GM23338 (cell line): ENCODE data around the gene POLD4. TPM values are rescaled to one million over a fixed set of nuclear protein-coding genes. Genes with fewer than 3 reads are reported as not detected.

ENCODE experiments used
- ATAC-seq: fragments of 200-7000 bp; cut with Tn5 transposase; 3 replicates; pipeline ENCODE4 v1.9.1; 2020
- DNase-seq: peaks from one replicate; pipeline ENCODE4 v3.0.0-alpha.2; 2015; ENCODE audit warnings: low spot score
- H2AFZ ChIP-seq: fragments of 200-600 bp; sonication (generic); 2 replicates; pipeline ENCODE4 v1.8.0; 2016; ENCODE audit warnings: antibody characterized with exemption, mild to moderate bottlenecking, moderate library complexity
- H3F3A ChIP-seq: fragments of 200-600 bp; sonication (generic); replicated peaks from 2 replicates; pipeline ENCODE4 v1.8.0; 2017; ENCODE audit warnings: antibody characterized with exemption, mixed run types, low read depth
- H3K27ac ChIP-seq: fragments of 200-600 bp; sonication (generic); 2 replicates; pipeline ENCODE4 v1.6.1; 2016; ENCODE audit warnings: low read depth
- H3K27me3 ChIP-seq: fragments of 200-600 bp; sonication (generic); 2 replicates; pipeline ENCODE4 v1.8.0; 2016; ENCODE audit warnings: mild to moderate bottlenecking, mixed run types, moderate library complexity; ENCODE audit not compliant: insufficient read depth
- H3K36me3 ChIP-seq: fragments of 200-600 bp; sonication (generic); 2 replicates; pipeline ENCODE4 v1.8.0; 2016; ENCODE audit warnings: mild to moderate bottlenecking; ENCODE audit not compliant: insufficient read depth
- H3K4me1 ChIP-seq: fragments of 200-600 bp; sonication (generic); 2 replicates; pipeline ENCODE4 v1.8.0; 2016; ENCODE audit warnings: mild to moderate bottlenecking, moderate library complexity; ENCODE audit not compliant: insufficient read depth
- H3K4me2 ChIP-seq: fragments of 200-600 bp; sonication (generic); 2 replicates; pipeline ENCODE4 v1.7.1; 2017; ENCODE audit warnings: mixed run types
- H3K4me3 ChIP-seq: fragments of 200-600 bp; sonication (generic); 2 replicates; pipeline ENCODE4 v1.6.1; 2016; ENCODE audit warnings: mixed run types
- H3K79me2 ChIP-seq: fragments of 200-600 bp; sonication (generic); replicated peaks from 2 replicates; pipeline ENCODE4 v1.8.0; 2017; ENCODE audit warnings: mild to moderate bottlenecking; ENCODE audit not compliant: insufficient read depth
- H3K9me2 ChIP-seq: fragments of 200-600 bp; sonication (generic); 2 replicates; pipeline ENCODE4 v1.8.0; 2017; ENCODE audit not compliant: insufficient read depth
- H4K20me1 ChIP-seq: fragments of 200-600 bp; sonication (generic); replicated peaks from 2 replicates; pipeline ENCODE4 v1.8.0; 2017; ENCODE audit warnings: mild to moderate bottlenecking; ENCODE audit not compliant: insufficient read depth
- H3K27ac Mint-ChIP-seq: 2 replicates; pipeline ENCODE4 v1.8.0; 2020; ENCODE audit warnings: inconsistent platforms, mild to moderate bottlenecking, moderate library complexity, mixed read lengths
- H3K27me3 Mint-ChIP-seq: 3 replicates; pipeline ENCODE4 v1.8.0; 2022; ENCODE audit warnings: low read depth, mild to moderate bottlenecking, moderate library complexity, mixed read lengths, inconsistent platforms; ENCODE audit not compliant: insufficient read depth, poor library complexity
- H3K36me3 Mint-ChIP-seq: 3 replicates; pipeline ENCODE4 v1.8.0; 2021; ENCODE audit warnings: low read depth, mild to moderate bottlenecking, inconsistent platforms, moderate library complexity, mixed read lengths
- H3K4me1 Mint-ChIP-seq: 3 replicates; pipeline ENCODE4 v1.8.0; 2020; ENCODE audit warnings: mild to moderate bottlenecking, inconsistent platforms, mixed read lengths
- H3K4me3 Mint-ChIP-seq: 3 replicates; pipeline ENCODE4 v1.8.0; 2021; ENCODE audit warnings: moderate library complexity, mild to moderate bottlenecking, inconsistent platforms, mixed read lengths
- H3K9me3 Mint-ChIP-seq: 3 replicates; pipeline ENCODE4 v1.8.0; 2020; ENCODE audit warnings: moderate library complexity, mild to moderate bottlenecking, inconsistent platforms, mixed read lengths
- CREB1 ChIP-seq: fragments of 250-450 bp; sonication (Bioruptor Pico); IDR thresholded peaks from 2 replicates; pipeline ENCODE4 v1.5.0; 2020; ENCODE audit warnings: low read depth, mild to moderate bottlenecking, moderate library complexity
- CTCF ChIP-seq, 2 experiments: fragments of 200-600 bp in 1 of 2; sonication (generic) in 1 of 2; conservative IDR thresholded peaks; 2 replicates each; pipeline versions ENCODE4 v1.5.1 to v1.6.1; 2016 to 2017; ENCODE audit warnings: antibody characterized with exemption in 2 of 2, low read depth in 2 of 2, mild to moderate bottlenecking in 2 of 2, moderate library complexity in 1 of 2
- ETS1 ChIP-seq: IDR thresholded peaks from 2 replicates; pipeline ENCODE4 v1.6.1; 2016; ENCODE audit warnings: antibody characterized with exemption
- EZH2 ChIP-seq: fragments of 200-600 bp; sonication (generic); IDR thresholded peaks from one replicate; pipeline ENCODE4 v1.8.0; 2017; ENCODE audit warnings: antibody characterized with exemption, mild to moderate bottlenecking, low read depth; ENCODE audit not compliant: unreplicated experiment
- EZH2phosphoT487 ChIP-seq: fragments of 200-600 bp; sonication (generic); IDR thresholded peaks from one replicate; pipeline ENCODE4 v1.8.1; 2018; ENCODE audit warnings: antibody characterized with exemption; ENCODE audit not compliant: unreplicated experiment
- JUNB ChIP-seq: IDR thresholded peaks from one replicate; pipeline ENCODE4 v1.6.1; 2016; ENCODE audit warnings: antibody characterized with exemption; ENCODE audit not compliant: unreplicated experiment
- NANOG ChIP-seq: IDR thresholded peaks from 2 replicates; pipeline ENCODE4 v1.6.1; 2016; ENCODE audit warnings: antibody characterized with exemption, borderline replicate concordance
- POLR2AphosphoS5 ChIP-seq: IDR thresholded peaks from 2 replicates; pipeline ENCODE4 v1.6.1; 2016; ENCODE audit warnings: antibody characterized with exemption, low read depth
- REST ChIP-seq: IDR thresholded peaks from one replicate; pipeline ENCODE4 v1.6.1; 2018; ENCODE audit warnings: antibody characterized with exemption; ENCODE audit not compliant: unreplicated experiment
- STAT1 ChIP-seq: IDR thresholded peaks from one replicate; pipeline ENCODE4 v1.6.1; 2016; ENCODE audit warnings: antibody characterized with exemption; ENCODE audit not compliant: unreplicated experiment
- ZNF114 ChIP-seq: fragments of 250-450 bp; sonication (Bioruptor Pico); IDR thresholded peaks from 2 replicates; pipeline ENCODE4 v1.5.0; 2020; ENCODE audit warnings: mild to moderate bottlenecking, moderate library complexity
- ZNF331 ChIP-seq: fragments of 250-450 bp; sonication (Bioruptor Pico); IDR thresholded peaks from 2 replicates; pipeline ENCODE4 v1.5.0; 2020; ENCODE audit warnings: low read depth, mild to moderate bottlenecking, moderate library complexity
- ZNF462 ChIP-seq: fragments of 250-450 bp; sonication (Bioruptor Pico); IDR thresholded peaks from 2 replicates; pipeline ENCODE4 v1.5.0; 2020; ENCODE audit warnings: mild to moderate bottlenecking, moderate library complexity
- polyA plus RNA-seq: library from polyadenylated mRNA; unstranded; fragments of >200 nt; fragmentation: Nextera tagmentation; extraction: Ambion mirVana; gene quantifications from 2 replicates; pipeline ENCODE4 v1.2.1, GENCODE V29; 2016
- total RNA-seq: library from RNA; depleted of rRNA; stranded (reverse); fragments of >200 nt; shearing (Covaris generic); gene quantifications from 2 replicates; pipeline ENCODE4 v1.2.3, GENCODE V29; 2014

The POLD4 gene
- total and polyA plus RNA-seq, 2 experiments from 2014 or later: 16.2 to 23.0 TPM

- H4K20me1 ChIP-seq: no peaks in the 10 kb centered on the region; the same call in 1 of the 2 replicates
- H3F3A ChIP-seq: 0 out of 2 replicates have a peak, but pooled peaks cover 13% of the 10 kb centered on the region
- no peak overlapping the region for H3K27ac ChIP-seq
- peaks cover 24% of the 10 kb centered on the region for H3K4me1 Mint-ChIP-seq
- H3K4me2 ChIP-seq: no peak overlapping the region
- no peaks in the 10 kb centered on the region for H3K79me2 ChIP-seq
- peaks cover 9% of the 10 kb centered on the region for H3K4me1 ChIP-seq
- H3K27me3 ChIP-seq: peaks cover 2% of the 10 kb centered on the region; the same call in 1 of the 2 replicates
- H3K36me3 ChIP-seq: no peaks in the 10 kb centered on the region
- H3K9me2 ChIP-seq: no peaks in the 10 kb centered on the region
- DNase-seq (no peak), ATAC-seq (no peak)
- TF ChIP-seq POLR2AphosphoS5 (no peak), ZNF331 (no peak), ZNF114 (no peak), EZH2phosphoT487 (no peak), ZNF462 (no peak), JUNB (no peak), STAT1 (no peak), REST (no peak), ETS1 (no peak), EZH2 (no peak), NANOG (no peak), CTCF (conservative IDR thresholded peaks at IDR 0.05; ENCODE audit: low read depth in 2 of 2) (no peak), CREB1 (CRISPR knock-in tag) (no peak)
- no peak overlapping the region for H3K27ac Mint-ChIP-seq
- H3K4me3 ChIP-seq: no peak overlapping the region
- no peak overlapping the region for H2AFZ ChIP-seq
- no peaks in the 10 kb centered on the region; the same call in 2 of the 3 replicates for H3K9me3 Mint-ChIP-seq
- H3K36me3 Mint-ChIP-seq: no peaks in the 10 kb centered on the region; the same call in 2 of the 3 replicates
- H3K27me3 Mint-ChIP-seq: peaks cover 30% of the 10 kb centered on the region
- no peak overlapping the region; the same call in 2 of the 3 replicates for H3K4me3 Mint-ChIP-seq
These were observed 3.1 kb upstream of the POLD4 start for GRCh38 chr11:67356387-67356863.
